Brain pericyte (primary cell): ENCODE measurements around the gene DIS3.
"Not testable (repeated sequence)": the region's sequence is repeated elsewhere in the genome, so short reads cannot be mapped to it uniquely, and the experiment has no call there.

Source experiments
- DNase-seq: peaks from one replicate; pipeline ENCODE4 v3.0.0-alpha.2; 2012; ENCODE audit warnings: low read depth, low spot score

The DIS3 gene, protein sequence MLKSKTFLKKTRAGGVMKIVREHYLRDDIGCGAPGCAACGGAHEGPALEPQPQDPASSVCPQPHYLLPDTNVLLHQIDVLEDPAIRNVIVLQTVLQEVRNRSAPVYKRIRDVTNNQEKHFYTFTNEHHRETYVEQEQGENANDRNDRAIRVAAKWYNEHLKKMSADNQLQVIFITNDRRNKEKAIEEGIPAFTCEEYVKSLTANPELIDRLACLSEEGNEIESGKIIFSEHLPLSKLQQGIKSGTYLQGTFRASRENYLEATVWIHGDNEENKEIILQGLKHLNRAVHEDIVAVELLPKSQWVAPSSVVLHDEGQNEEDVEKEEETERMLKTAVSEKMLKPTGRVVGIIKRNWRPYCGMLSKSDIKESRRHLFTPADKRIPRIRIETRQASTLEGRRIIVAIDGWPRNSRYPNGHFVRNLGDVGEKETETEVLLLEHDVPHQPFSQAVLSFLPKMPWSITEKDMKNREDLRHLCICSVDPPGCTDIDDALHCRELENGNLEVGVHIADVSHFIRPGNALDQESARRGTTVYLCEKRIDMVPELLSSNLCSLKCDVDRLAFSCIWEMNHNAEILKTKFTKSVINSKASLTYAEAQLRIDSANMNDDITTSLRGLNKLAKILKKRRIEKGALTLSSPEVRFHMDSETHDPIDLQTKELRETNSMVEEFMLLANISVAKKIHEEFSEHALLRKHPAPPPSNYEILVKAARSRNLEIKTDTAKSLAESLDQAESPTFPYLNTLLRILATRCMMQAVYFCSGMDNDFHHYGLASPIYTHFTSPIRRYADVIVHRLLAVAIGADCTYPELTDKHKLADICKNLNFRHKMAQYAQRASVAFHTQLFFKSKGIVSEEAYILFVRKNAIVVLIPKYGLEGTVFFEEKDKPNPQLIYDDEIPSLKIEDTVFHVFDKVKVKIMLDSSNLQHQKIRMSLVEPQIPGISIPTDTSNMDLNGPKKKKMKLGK

DNA sequence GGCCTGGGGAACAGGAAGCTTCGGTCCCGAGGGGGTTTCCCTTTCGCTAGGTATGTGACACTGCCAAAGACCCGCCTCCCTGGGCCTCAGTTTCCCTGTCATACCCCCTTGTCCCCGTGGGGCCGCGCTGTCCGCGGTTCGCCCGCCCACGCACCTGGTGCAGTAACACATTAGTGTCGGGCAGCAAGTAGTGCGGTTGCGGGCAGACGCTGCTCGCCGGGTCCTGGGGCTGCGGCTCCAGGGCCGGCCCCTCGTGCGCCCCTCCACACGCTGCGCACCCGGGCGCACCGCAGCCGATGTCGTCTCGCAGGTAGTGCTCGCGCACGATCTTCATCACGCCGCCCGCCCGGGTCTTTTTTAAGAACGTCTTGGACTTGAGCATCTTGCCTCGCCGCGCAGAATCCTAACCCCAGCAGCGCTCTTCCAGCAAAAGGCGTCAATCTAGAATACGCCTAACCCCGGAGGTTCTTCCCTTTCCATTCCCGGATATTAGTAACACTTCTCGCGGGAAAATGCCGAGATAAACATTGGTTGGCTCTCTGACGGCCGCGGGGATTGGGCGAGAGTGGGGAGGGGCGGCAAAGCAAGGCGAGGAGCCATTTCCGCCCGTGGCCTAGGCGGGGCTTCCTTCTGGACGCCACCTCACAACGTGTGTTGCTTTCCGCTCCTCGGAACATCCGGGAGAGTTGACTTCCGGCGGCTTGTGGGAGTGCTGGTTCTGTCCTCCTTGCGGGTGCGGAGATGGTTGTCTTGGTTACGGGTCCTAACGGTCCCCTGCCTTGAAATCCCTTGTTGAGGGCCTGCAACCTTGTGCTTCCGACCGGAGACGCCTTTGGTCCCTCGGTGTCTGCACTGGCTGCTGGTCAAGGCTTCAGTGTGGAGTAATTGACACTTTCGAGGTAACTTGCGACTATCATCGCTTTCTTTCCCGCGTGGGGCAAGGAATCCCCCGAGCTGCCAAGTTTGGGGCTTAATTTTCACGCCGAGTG is at the start of gene DIS3, which contains the start of gene PIBF1:
Gene DIS3 (minus strand): TSS at position 450 of the 989 bp plus-strand sequence. CDS start 68 bp downstream, at position 382.
Gene PIBF1 (plus strand): TSS at position 683 of the 989 bp plus-strand sequence. CDS start 1,337 bp downstream, outside the sequence.
- DNase-seq, result peak; percentile 92

GRCh38 chr13:72823724-72824123 is 42.0 kb upstream of the DIS3 start:
- DNase-seq, result no peak

GRCh38 chr13:72823081-72823480 is 41.4 kb upstream of the DIS3 start:
- no peak for DNase-seq

DNA sequence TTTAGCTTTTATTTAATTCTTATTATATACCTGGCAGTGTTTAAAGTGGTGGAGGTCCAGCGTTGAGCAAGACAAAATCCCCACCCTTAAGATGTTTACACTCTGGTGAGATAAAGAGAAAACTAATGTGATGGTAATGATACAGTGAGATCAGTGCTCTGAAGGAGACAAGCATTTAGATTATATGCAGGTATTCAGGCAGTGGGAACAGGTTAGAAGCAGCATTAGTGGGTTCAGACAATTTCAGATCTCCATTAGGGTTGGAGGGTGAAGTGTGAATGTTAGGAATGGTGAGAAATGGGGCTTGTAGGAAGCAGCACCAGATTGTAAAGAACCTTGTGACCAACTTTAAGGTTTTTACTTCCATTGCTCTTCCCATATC is 39.2 kb upstream of the DIS3 start:
- DNase-seq, result no peak

- DNase-seq, result no peak
These were observed 38.6 kb upstream of the DIS3 start for GRCh38 chr13:72820156-72820897.

DNA sequence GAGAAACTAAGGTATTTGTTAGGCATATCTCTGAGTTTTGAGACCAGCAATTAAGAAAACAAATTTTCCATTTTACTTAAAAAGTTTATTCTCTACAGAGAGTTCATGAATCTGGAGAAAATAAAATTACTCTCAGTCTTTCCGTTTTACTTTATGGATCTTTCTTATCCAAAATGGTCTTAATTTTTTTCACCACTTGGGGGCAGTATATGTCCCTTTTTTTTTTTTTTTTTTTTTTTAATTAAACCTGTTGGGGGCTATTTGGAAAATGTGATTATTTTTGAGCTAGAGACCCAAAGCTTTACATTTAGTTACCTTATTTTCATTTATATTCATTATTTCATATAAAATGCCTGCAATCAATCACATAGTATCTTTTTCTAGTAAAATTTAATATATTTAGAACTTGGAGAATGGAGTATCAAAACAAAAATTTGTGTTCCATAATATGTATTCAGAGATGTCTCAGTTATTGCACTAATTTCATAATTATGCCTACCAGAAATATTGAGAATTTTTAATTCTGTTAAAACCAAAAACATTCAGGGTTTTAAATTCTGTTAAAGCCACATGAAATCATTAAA is 27.3 kb upstream of the DIS3 start:
- no peak for DNase-seq

GRCh38 chr13:72806514-72806913 is 24.8 kb upstream of the DIS3 start:
- not testable (repeated sequence) for DNase-seq

DNA sequence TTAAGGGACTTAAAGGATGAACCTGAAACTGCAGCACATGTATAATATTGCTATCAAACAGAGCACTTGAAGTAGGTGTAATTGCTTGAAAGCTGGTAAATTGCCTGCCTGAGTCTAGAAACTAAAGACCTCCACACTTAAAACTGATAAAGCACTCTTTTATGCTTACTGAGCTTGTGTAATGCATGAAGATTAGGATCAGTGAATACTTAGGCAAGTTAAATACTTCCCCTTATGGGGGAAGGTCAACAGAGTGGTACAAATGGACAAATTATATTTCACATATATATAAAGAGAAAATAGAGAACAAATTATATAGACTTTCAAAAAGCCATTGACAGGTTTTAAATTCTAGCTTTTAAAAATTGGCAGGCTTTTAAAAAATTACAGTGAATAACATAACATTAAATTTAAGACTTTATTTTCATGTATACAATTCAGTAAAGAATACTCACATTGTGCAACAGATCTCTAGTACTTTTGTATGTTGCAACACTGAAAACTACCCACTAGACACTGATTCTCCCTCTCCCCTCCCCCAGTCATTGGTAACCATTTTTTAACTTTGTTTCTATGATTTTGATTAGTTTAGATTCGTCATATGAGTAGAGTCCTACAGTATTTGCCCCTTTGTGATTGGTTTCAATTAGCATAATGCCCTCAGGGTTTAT is 24.1 kb upstream of the DIS3 start:
- DNase-seq, result no peak

DNA sequence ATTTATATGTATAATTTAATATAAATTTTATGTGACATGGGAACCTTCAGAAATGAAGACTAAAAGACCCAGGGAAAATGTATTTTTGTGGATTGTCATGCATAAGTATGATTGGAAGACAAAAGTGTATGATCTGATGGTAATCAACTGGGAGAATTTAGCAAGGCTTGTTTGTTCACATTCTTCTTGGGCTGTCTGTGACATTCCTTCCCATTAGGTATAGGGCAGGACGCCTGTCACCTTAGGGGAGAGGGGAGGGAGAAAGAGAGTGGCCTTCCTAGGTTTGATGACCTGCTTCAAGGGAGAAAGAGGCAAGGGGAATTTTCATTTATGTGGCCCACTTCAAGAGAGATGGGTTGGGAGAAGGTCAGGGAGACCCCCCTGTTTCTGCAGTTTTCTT is 22.6 kb upstream of the DIS3 start:
- DNase-seq, result no peak

DNA sequence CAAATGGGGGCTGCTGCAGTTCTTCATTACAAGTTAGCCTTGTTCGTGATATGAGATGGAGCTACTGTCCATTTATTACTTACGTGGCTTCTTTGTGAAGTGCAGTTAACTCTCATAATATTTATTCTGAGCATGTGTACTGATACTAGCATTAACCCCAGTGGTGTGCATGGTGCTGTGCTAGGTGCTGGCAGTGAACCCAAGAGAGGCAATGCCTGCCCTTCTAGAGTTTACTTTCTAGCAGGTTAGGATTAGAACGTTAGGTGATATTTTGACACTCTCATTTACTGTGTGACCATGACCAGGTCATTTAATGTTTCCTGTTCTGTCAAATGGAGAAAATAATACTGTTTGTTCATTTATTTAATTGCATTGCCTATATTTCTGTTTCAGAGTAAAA is 17.1 kb upstream of the DIS3 start:
- no peak for DNase-seq

DNA sequence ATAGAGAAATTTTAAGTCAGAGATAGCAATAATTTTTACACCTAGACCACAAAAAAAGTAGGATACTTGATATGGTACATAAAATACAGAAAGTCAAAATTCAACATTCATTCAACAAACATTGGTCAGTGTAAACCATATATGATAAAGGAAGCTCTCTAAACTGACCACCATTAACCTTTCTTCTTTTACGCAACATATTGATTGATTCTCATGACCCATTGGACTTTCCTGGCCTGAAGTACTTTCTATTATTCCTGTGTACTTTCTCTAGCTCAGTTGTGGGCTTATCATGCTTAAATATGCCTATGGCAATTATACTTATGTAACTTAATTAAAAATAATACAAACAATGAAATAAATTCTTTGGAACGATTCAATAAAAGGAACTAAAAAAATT is 10.9 kb upstream of the DIS3 start:
- no peak for DNase-seq

DNA sequence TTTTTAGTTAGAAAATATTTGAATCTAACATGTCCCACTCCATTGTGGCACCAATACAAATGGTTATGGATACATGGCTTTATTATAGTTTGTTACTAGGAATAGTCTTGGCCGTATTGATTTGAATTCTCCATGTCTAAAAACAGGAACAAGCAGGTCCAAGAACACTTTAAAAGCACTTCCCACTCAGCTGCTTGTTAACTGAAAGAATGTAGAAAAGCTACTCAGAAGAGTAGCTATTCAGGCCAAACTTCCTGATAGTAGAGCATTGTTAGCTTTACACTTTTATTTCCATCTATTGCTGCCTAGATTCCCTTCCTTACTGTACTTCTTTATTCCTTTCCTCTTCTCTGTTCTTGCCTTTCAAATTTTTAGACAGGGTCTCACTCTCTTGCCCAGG is 7.1 kb upstream of the DIS3 start:
- DNase-seq, result no peak

GRCh38 chr13:72784679-72785078 is 3.0 kb upstream of the DIS3 start:
- DNase-seq, result not testable (repeated sequence)

DNA sequence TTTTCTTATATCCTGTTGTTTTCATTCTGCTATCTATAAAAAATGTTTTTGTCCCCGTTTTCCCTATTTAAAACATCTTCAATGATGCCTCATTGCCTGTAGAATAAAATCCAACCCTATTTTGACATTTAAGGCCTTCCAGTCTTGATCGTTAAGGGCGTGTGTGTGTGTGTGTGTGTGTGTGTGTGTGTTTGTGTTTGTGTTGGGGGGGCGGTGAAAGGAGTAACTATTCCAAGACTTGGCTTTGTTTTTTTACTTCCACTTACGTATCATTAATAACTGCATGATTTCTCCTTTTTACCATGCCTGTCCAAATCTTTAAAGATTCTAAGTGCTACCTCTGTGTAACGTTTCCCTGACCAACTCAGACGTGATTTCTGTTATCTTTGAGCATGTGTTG is 1.0 kb upstream of the DIS3 start:
- no peak for DNase-seq

DNA sequence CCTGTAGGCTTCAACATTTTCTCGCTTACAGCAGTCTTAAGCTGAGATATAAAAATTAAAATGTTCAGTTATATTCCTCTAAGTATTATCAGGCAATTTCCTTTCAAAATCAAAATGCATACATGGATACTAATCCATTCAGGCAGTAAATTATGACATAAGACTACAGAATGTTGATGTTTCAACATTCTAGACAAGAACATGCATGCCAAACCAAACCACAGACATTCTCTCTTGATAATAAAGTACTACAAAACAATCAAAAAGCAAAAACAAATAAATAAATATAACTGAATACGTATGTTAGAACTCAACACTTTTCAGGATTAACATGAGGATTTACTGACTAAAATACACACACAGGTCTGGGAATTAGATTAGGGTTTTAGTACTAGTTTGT is 7.7 kb downstream of the DIS3 start:
- DNase-seq, result no peak

- DNase-seq, result no peak
These were observed 18.3 kb downstream of the DIS3 start for GRCh38 chr13:72763411-72763810.

DNA sequence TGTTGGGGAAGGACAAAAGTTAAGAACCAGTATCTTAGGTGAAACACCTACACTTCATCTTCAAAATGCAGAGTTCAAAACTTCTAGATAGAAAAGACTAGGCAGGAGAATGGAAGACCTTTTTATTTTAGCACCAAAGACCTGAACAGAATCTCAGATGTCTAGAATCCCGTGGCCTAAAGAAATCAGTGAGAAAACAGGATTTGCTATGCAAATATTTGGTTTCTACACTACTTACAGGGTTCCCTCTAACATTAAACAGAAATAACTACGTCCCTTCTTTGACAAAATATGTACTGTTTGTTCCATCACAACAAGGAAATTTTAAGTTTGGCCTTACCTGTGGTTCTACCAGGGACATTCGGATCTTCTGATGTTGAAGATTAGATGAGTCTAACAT is 21.5 kb downstream of the DIS3 start:
- DNase-seq, result no peak

- DNase-seq, result no peak
These were observed 23.7 kb downstream of the DIS3 start for GRCh38 chr13:72757792-72758535.

- no peak for DNase-seq
These were observed 27.6 kb downstream of the DIS3 start for GRCh38 chr13:72754111-72754510.
